Lung (tissue), 12 donors: ENCODE measurements around the gene ZNF354B. TPM values are rescaled to one million over a fixed set of nuclear protein-coding genes. Genes with fewer than 3 reads are reported as not detected.
"Not testable (repeated sequence)": the region's sequence is repeated elsewhere in the genome, so short reads cannot be mapped to it uniquely, and the experiment has no call there.

Experiments used
- ATAC-seq: fragments of 200-7000 bp; cut with Tn5 transposase; one replicate; pipeline ENCODE4 v1.9.1; 2020; ENCODE audit warnings: moderate number of reproducible peaks; ENCODE audit not compliant: insufficient read depth, low FRiP score
- DNase-seq, 3 donors: peaks; one replicate each; pipeline ENCODE4 v3.0.0-alpha.2; 2013 to 2017
- H3K27ac ChIP-seq, 2 donors: one replicate each; pipeline ENCODE4 v1.5.1; 2013; ENCODE audit warnings: mild to moderate bottlenecking in 2 of 2, moderate library complexity in 2 of 2, control low read depth in 1 of 2, inconsistent platforms in 1 of 2, low read depth in 1 of 2, low read length in 1 of 2
- H3K27me3 ChIP-seq, 3 donors: one replicate each; pipeline ENCODE4 v1.5.1; 2013; ENCODE audit warnings: low read length in 2 of 3; ENCODE audit not compliant: control insufficient read depth in 3 of 3, insufficient read depth in 3 of 3
- H3K36me3 ChIP-seq, 4 donors: one replicate each; pipeline ENCODE4 v1.5.1; 2013; ENCODE audit warnings: low read length in 4 of 4, mild to moderate bottlenecking in 1 of 4, moderate library complexity in 1 of 4; ENCODE audit not compliant: control insufficient read depth in 4 of 4, insufficient read depth in 4 of 4
- H3K4me1 ChIP-seq, 5 donors: one replicate each; pipeline ENCODE4 v1.5.1; 2013; ENCODE audit warnings: low read length in 5 of 5, mild to moderate bottlenecking in 2 of 5, moderate library complexity in 1 of 5; ENCODE audit not compliant: control insufficient read depth in 5 of 5, insufficient read depth in 5 of 5
- H3K4me3 ChIP-seq: one replicate; pipeline ENCODE4 v1.5.1; 2013; ENCODE audit warnings: mild to moderate bottlenecking, control low read depth, moderate library complexity
- H3K9ac ChIP-seq, 2 donors: one replicate each; pipeline ENCODE4 v1.5.1; 2013; ENCODE audit warnings: low read length in 2 of 2, control low read depth in 1 of 2; ENCODE audit not compliant: insufficient read depth in 1 of 2
- H3K9me3 ChIP-seq, 4 donors: one replicate each; pipeline ENCODE4 v1.5.1; 2013; ENCODE audit warnings: low read length in 3 of 4, mild to moderate bottlenecking in 1 of 4, moderate library complexity in 1 of 4; ENCODE audit not compliant: control insufficient read depth in 4 of 4, insufficient read depth in 3 of 4
- WGBS, 2 donors: extraction: QIAGEN DNeasy Blood & Tissue Kit; methylation state at CpG; one replicate each; pipeline ENCODE4 v1.1.7; 2013; 5-methylcytosine and 5-hydroxymethylcytosine counted together
- polyA plus RNA-seq, 2 donors: library from polyadenylated mRNA; stranded (reverse); fragments of 200-250 nt; gene quantifications; one replicate each; pipeline ENCODE4 v1.2.1, GENCODE V29; 2013
- total RNA-seq, 2 donors: library from RNA; depleted of rRNA in 1 of 2; stranded (reverse); fragments of >200 nt in 1 of 2; gene quantifications; one replicate each; pipeline ENCODE4 v1.2.1, GENCODE V29; 2014 to 2021
- TF ChIP-seq, protein P1 (sequence below): IDR thresholded peaks from 2 replicates; pipeline ENCODE4 v1.5.1; 2012; ENCODE audit warnings: mild to moderate bottlenecking; ENCODE audit errors: control extremely low read depth, extremely low read depth
- donor health status: control.
- donor health status: control.
- donor health status: Bipolar disorder and iron deficiency.
- donor health status: healthy.
- donor health status: DM: yes; HTN: yes; CAD: no.

The ZNF354B gene
- total and polyA plus RNA-seq, 4 donors: 4.5 to 27.4 (median 12.2) TPM

DNA sequence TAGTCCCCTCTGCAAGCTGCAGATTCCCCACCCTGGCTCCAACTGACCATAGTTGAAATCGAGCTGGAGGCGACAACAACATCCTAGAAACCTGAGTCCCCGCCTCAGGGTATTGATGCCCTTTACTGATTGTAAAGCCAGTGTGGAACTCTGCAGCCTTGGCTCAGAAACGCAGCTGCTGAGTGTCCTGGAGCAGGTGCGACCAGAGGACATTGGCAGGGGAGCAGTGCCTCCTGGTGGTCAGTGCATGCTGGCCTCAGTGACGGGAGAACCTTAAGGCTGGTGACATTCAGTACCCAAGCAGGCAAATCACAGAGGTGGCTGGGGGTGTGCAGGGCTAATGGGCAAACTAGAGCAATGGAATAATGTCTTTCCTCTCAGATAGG is 20.4 kb upstream of the ZNF354B start:
- ATAC-seq (peak; percentile 72), DNase-seq (peak; percentile 38 to 69 (median 63))
- 17 to 56% methylated on average over 6 of the region's 6 CpGs for WGBS, 2 donors
- Histone ChIP-seq H3K9ac (no peak overlapping the region), H3K27ac (no peak overlapping the region), H3K9me3 (no peaks in the 10 kb centered on the region), H3K4me1 (no peaks in the 10 kb centered on the region), H3K27me3 (no peaks in the 10 kb centered on the region), H3K36me3 (no peaks in the 10 kb centered on the region), H3K4me3 (no peak overlapping the region)
- TF ChIP-seq, protein P1, sequence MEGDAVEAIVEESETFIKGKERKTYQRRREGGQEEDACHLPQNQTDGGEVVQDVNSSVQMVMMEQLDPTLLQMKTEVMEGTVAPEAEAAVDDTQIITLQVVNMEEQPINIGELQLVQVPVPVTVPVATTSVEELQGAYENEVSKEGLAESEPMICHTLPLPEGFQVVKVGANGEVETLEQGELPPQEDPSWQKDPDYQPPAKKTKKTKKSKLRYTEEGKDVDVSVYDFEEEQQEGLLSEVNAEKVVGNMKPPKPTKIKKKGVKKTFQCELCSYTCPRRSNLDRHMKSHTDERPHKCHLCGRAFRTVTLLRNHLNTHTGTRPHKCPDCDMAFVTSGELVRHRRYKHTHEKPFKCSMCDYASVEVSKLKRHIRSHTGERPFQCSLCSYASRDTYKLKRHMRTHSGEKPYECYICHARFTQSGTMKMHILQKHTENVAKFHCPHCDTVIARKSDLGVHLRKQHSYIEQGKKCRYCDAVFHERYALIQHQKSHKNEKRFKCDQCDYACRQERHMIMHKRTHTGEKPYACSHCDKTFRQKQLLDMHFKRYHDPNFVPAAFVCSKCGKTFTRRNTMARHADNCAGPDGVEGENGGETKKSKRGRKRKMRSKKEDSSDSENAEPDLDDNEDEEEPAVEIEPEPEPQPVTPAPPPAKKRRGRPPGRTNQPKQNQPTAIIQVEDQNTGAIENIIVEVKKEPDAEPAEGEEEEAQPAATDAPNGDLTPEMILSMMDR: peak; percentile 39

GRCh38 chr5:178840399-178840798 is 19.4 kb upstream of the ZNF354B start:
- H3K4me1 ChIP-seq, H3K36me3 ChIP-seq, H3K27me3 ChIP-seq, H3K27ac ChIP-seq, ATAC-seq, H3K9me3 ChIP-seq, H3K4me3 ChIP-seq, H3K9ac ChIP-seq, DNase-seq: not testable (repeated sequence)
- WGBS, 2 donors: 69 to 81% methylated on average over 9 to 11 of the region's 11 CpGs

DNA sequence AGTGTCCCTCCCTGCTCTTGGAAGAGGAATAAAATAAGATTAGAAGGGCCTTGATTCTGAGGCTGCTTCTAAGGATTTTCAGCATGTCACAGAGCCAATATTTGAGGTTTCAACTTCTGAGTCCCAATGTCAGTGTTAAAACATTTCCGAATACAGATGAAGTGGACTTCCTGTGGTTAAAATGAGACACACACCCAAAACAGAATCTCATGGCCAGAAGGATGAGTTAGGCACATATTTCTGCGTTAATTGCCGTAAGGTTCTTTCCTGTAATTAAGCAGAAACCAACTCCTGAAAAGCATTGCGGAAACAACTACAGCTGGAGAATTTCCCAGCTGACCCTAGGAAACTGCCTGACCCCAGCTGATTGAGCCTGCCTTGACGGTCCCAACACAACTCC is 10.4 kb upstream of the ZNF354B start:
- DNase-seq (no peak), ATAC-seq (no peak)
- Histone ChIP-seq H3K27me3 (no peaks in the 10 kb centered on the region), H3K9me3 (no peaks in the 10 kb centered on the region), H3K9ac (no peak overlapping the region), H3K4me1 (no peaks in the 10 kb centered on the region), H3K27ac (no peak overlapping the region), H3K4me3 (no peak overlapping the region), H3K36me3 (no peaks in the 10 kb centered on the region)
- WGBS, 2 donors: 70 to 73% methylated on average over 5 of the region's 5 CpGs
- TF ChIP-seq, protein P1: no peak

DNA sequence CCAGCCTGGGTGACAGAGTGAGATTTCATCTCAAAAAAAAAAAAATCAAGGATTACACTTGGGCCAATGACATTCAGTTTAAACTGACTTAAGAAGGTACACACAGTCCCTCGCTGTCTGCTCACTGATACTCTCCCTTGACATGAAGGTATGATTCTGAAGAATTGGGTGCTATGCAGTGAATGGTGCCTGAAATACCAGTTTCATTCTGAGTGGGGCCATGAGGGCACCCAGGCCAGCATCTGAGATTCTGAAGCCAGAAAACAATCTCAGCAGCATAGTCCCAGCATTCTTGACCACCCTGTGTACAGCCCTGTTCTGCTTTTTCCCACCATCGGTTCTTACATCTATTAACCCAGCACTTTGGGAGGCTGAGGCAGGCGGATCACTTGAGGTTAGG is 7.8 kb upstream of the ZNF354B start:
- no peaks in the 10 kb centered on the region for H3K4me1 ChIP-seq
- H3K27ac ChIP-seq: no peak overlapping the region
- no peaks in the 10 kb centered on the region for H3K36me3 ChIP-seq
- no peak overlapping the region for H3K4me3 ChIP-seq
- no peaks in the 10 kb centered on the region for H3K27me3 ChIP-seq
- 91 to 98% methylated on average over 3 of the region's 3 CpGs for WGBS, 2 donors
- no peak for DNase-seq
- TF ChIP-seq, protein P1: no peak
- no peaks in the 10 kb centered on the region for H3K9me3 ChIP-seq
- no peak overlapping the region for H3K9ac ChIP-seq
- ATAC-seq: no peak
